Memory B cell (primary cell): Measurements from ENCODE around the gene S100A14.
"Not testable (repeated sequence)": the region's sequence is repeated elsewhere in the genome, so short reads cannot be mapped to it uniquely, and the experiment has no call there.

ENCODE experiments used
- ATAC-seq: fragments of 150-1000 bp; cut with Tn5 transposase; 2 replicates; pipeline ENCODE4 v1.10.0; 2021; ENCODE audit warnings: low read depth, mild to moderate bottlenecking, moderate library complexity
- DNase-seq, 2 donors: peaks; one replicate each; pipeline ENCODE4 v3.0.0; 2022; ENCODE audit warnings: low spot score in 2 of 2
- H3K27ac Mint-ChIP-seq: one replicate; pipeline ENCODE4 v1.8.0; 2022; ENCODE audit warnings: mild to moderate bottlenecking, moderate library complexity, mixed read lengths
- H3K27me3 Mint-ChIP-seq: one replicate; pipeline ENCODE4 v1.8.0; 2022; ENCODE audit warnings: mixed read lengths
- H3K36me3 Mint-ChIP-seq: one replicate; pipeline ENCODE4 v1.8.0; 2022; ENCODE audit warnings: mild to moderate bottlenecking, mixed read lengths
- H3K4me1 Mint-ChIP-seq: one replicate; pipeline ENCODE4 v1.8.0; 2022; ENCODE audit warnings: mixed read lengths
- H3K4me3 Mint-ChIP-seq: one replicate; pipeline ENCODE4 v1.8.0; 2022; ENCODE audit warnings: mild to moderate bottlenecking, moderate library complexity, mixed read lengths
- H3K9me3 Mint-ChIP-seq: one replicate; pipeline ENCODE4 v1.8.0; 2022; ENCODE audit warnings: mixed read lengths

S100A14 gene

DNA sequence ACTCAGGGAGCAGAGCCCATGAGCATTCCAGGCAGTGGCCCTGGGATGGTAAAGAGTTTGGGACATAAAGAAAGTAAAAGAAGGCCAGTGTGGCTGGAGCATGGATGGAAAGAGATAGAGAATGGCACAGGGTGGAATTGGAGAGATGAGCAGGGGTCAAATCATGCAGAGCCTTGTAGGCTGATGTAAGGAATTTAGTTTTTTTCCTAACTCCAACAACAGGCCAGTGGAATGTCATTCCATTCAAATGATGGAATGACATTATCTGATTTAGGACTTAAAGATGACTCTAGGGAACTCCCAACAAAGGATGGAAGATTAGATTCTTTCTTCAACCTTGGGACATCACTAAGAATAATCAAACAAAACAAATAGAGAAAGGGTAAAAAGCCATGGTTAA is 37.6 kb downstream of the S100A14 start:
- no peaks in the 10 kb centered on the region for H3K36me3 Mint-ChIP-seq
- H3K27me3 Mint-ChIP-seq, result peaks cover 8% of the 10 kb centered on the region
- peaks cover 8% of the 10 kb centered on the region for H3K4me1 Mint-ChIP-seq
- H3K9me3 Mint-ChIP-seq, result no peaks in the 10 kb centered on the region
- no peak overlapping the region for H3K27ac Mint-ChIP-seq
- H3K4me3 Mint-ChIP-seq, result no peak overlapping the region
- no peak for ATAC-seq
- no peak for DNase-seq

DNA sequence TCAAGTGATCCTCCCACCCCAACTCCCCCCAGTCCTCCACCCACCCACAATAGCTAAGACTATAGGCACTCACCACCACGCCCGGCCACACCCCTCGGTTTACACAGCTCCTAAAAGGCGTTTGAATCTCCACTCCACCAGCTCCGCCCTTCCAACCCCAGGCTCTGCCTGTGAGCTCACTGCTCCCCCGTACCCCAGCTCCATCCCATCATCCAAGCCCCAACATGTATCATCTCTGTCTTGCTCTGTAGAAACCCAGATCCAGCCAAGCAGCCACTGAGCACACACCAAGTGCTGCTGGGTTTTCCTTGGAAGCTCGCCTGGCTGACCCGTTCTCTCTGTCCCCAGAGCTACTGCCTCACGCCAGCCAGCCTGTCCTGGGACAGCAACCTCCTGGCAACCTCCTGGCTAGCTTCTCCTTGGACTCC is 38.5 kb downstream of the S100A14 start:
- no peak for ATAC-seq
- no peak overlapping the region for H3K4me3 Mint-ChIP-seq
- H3K4me1 Mint-ChIP-seq, result peaks cover 16% of the 10 kb centered on the region
- no peak for DNase-seq
- H3K27ac Mint-ChIP-seq, result no peak overlapping the region
- peaks cover 8% of the 10 kb centered on the region for H3K27me3 Mint-ChIP-seq
- no peaks in the 10 kb centered on the region for H3K9me3 Mint-ChIP-seq
- H3K36me3 Mint-ChIP-seq, result no peaks in the 10 kb centered on the region

DNA sequence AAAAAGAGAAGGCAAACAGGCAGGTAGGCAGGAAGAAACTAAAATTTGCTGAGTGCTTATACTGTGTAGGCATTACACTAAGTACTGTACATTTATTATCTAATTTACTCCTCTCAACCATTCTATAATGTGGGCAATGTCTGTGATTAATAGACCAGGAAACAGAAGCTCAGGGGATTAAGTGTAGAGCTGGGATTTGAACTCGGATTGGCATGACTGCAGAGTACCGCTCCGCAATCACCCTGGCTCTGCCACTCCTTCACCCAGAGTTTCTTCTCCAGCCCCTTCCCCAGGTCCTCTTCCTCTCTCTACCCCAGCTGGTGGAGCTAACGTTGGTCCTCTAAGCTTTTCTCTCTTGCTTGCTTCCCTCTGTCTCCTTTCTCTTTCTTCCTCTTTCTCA is 39.0 kb downstream of the S100A14 start:
- no peaks in the 10 kb centered on the region for H3K9me3 Mint-ChIP-seq
- no peak overlapping the region for H3K4me3 Mint-ChIP-seq
- peaks cover 8% of the 10 kb centered on the region for H3K27me3 Mint-ChIP-seq
- no peak for DNase-seq
- no peak overlapping the region for H3K27ac Mint-ChIP-seq
- ATAC-seq, result no peak
- peaks cover 17% of the 10 kb centered on the region for H3K4me1 Mint-ChIP-seq
- no peaks in the 10 kb centered on the region for H3K36me3 Mint-ChIP-seq

DNA sequence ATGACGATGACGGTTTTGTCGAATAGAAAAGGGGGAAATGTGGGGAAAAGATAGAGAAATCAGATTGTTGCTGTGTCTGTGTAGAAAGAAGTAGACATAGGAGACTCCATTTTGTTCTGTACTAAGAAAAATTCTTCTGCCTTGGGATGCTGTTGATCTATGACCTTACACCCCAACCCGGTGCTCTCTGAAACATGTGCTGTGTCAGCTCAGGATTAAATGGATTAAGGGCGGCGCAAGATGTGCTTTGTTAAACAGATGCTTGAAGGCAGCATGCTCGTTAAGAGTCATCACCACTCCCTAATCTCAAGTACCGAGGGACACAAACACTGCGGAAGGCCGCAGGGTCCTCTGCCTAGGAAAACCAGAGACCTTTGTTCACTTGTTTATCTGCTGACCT is 40.6 kb downstream of the S100A14 start:
- not testable (repeated sequence) for H3K27me3 Mint-ChIP-seq, ATAC-seq, H3K27ac Mint-ChIP-seq, H3K36me3 Mint-ChIP-seq, H3K4me3 Mint-ChIP-seq, DNase-seq, H3K9me3 Mint-ChIP-seq
- H3K4me1 Mint-ChIP-seq, result peaks cover 17% of the 10 kb centered on the region

DNA sequence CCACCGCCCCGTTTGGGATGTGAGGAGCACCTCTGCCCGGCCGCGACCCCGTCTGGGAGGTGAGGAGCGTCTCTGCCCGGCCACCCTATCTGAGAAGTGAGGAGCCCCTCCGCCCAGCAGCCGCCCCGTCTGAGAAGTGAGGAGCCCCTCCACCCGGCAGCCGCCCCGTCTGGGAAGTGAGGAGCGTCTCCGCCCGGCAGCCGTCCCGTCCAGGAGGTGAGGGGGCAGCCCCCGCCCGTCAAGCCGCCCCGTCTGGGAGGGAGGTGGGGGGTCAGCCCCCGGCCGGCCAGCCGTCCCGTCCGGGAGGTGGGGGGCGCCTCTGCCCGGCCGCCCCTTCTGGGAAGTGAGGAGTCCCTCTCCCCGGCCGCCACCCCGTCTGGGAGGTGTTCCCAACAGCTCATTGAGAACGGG is 41.0 kb downstream of the S100A14 start:
- H3K27ac Mint-ChIP-seq, H3K9me3 Mint-ChIP-seq, DNase-seq, H3K4me3 Mint-ChIP-seq, H3K36me3 Mint-ChIP-seq, H3K27me3 Mint-ChIP-seq, ATAC-seq: not testable (repeated sequence)
- peaks cover 17% of the 10 kb centered on the region for H3K4me1 Mint-ChIP-seq

DNA sequence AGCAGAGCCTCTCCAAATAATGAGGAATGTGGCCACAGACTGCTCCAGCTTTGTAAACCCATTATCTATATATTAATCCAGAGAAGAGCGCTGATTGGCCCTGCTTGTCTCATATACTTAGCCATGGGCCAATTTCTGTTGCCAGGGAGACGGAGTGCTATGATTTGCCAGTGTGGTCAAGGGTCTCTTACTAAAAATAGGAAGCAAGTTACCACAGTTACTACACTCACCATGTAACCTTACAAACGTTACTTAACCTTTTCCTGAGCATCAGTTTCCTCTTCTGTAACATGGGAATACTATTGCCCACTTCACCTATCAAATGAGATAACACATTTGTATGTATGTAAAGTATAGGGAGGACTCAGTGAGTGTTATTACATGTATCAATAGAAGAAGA is 42.8 kb downstream of the S100A14 start:
- Mint-ChIP-seq H3K27me3 (peaks cover 7% of the 10 kb centered on the region), H3K27ac (no peak overlapping the region), H3K9me3 (no peaks in the 10 kb centered on the region), H3K4me3 (no peak overlapping the region), H3K4me1 (peaks cover 23% of the 10 kb centered on the region), H3K36me3 (no peaks in the 10 kb centered on the region)
- no peak for ATAC-seq
- DNase-seq, result no peak

DNA sequence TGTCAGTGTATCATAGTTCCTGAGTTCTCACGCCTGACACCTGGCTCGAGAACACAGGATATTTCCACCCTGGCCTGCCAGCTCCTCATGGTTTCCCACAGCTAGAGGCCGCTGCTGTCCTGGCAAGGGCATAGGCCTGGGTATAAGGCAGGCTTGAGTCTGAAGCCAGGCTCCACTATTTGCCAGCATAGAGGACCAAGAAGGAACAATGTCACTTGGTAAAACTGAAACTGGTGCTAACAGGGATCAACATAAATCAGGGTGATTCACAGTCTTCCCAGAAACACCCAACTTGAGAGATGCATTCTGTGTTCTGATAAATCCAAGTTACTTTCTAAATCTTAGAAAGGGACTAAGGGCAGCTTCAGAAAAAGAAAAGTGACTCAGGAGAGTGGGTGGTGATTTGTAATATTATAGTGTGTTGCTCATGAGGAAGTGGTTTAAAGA is 43.5 kb downstream of the S100A14 start:
- Mint-ChIP-seq H3K27ac (no peak overlapping the region), H3K36me3 (no peaks in the 10 kb centered on the region), H3K9me3 (no peaks in the 10 kb centered on the region), H3K4me1 (peaks cover 24% of the 10 kb centered on the region), H3K27me3 (peaks cover 2% of the 10 kb centered on the region), H3K4me3 (no peak overlapping the region)
- ATAC-seq (peak; percentile 95), DNase-seq (peak; percentile 61 to 62)

DNA sequence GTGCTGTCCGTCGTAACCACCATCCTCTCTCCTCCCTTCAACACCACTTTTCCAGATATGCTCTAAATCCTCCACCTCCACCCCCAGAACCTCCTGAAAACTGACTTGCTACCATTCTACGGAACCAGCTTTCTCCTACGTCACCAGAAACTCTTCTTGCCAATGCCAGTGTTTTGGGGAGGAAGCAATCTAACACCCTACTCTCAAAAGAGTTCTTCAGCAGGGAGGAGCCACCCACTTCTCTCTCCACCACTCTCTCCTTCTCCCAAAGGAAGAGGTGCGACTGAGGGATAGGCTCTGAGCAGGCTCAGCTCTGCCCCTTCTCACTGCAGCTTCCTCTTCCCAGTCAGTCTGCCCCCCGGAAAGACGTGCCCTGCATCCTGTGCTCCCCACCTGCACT is 44.4 kb downstream of the S100A14 start:
- H3K36me3 Mint-ChIP-seq, result no peaks in the 10 kb centered on the region
- H3K4me1 Mint-ChIP-seq, result peaks cover 24% of the 10 kb centered on the region
- H3K27me3 Mint-ChIP-seq, result peaks cover 2% of the 10 kb centered on the region
- DNase-seq, result no peak
- no peak overlapping the region for H3K27ac Mint-ChIP-seq
- no peak overlapping the region for H3K4me3 Mint-ChIP-seq
- no peaks in the 10 kb centered on the region for H3K9me3 Mint-ChIP-seq
- ATAC-seq, result no peak

DNA sequence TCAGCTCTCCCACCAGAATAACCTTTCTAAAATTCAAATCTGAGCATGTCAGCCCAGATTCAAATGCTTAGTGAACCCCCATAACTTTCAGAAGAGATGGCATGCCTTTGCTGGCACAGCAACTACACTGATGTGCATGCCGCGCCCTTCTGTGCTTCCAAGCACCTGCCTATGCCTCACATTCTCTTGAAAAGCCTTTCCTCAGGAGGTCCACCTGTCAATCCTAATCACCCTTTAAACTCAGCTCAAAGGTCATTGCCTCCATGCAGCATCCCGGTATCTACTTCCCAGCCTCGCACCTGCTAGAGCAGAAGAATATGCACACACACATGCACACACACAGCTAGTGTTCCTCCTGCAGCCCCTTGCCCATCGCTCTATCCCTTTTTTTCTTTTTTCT is 45.3 kb downstream of the S100A14 start:
- Mint-ChIP-seq H3K27ac (no peak overlapping the region), H3K9me3 (no peaks in the 10 kb centered on the region), H3K4me1 (peaks cover 31% of the 10 kb centered on the region), H3K36me3 (no peaks in the 10 kb centered on the region), H3K4me3 (no peak overlapping the region), H3K27me3 (peaks cover 2% of the 10 kb centered on the region)
- DNase-seq (no peak), ATAC-seq (no peak)

DNA sequence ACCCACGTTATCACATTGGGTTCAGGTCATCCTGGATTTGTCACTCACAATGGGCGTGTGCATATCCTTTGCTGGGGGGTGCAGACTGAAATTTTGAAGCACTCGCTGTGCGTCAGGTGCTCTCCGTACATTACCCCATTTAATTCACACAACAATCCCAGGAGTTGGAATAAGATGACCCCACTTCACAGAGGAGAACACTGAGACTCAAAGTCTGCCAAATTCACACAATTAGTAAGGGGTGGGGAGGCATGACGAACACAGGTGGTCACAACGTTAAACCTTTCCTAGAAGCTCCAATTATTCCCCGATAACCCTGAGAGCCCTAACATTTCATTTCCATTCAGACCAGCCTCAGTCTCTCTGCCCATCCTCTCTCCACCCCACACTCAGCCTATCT is 46.7 kb downstream of the S100A14 start:
- H3K27ac Mint-ChIP-seq, result no peak overlapping the region
- H3K9me3 Mint-ChIP-seq, result no peaks in the 10 kb centered on the region
- H3K4me3 Mint-ChIP-seq, result no peak overlapping the region
- H3K4me1 Mint-ChIP-seq, result peaks cover 34% of the 10 kb centered on the region
- DNase-seq (no peak), ATAC-seq (no peak)
- H3K27me3 Mint-ChIP-seq, result peaks cover 2% of the 10 kb centered on the region
- H3K36me3 Mint-ChIP-seq, result no peaks in the 10 kb centered on the region

DNA sequence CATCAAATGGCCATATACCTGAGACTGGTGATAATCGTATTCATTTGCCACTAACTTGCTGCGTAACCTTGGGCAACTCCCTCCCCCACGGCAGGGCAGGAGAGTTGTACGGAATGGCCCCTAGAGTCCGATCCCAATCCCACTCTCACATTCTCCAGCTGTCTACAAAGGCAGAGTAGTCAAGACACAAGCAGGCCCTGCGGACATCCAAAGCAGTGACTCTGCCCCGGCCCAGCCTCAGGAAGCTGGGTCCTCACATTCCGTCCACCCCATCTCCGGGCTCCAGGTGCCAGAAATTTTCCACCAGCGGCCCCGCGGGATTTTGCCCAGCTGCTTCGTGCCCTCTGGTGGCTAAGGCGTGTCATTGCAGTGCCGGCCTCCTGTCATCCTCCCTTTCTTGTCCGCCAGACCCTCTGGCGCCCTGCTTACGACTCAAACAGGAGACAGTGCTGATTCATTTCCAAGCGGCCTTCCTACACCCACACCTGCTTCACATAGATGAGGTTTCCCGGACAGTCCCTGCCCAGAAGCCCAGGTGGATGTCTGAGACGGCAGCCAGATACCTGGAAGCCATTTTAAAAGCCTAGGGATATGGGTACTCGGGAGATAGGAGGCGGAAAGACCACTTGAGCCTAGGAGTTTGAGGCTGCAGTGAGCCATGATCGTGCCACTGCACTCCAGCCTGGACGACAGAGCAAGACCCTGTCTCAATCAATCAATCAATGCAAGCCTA is 47.6 kb downstream of the S100A14 start:
- Mint-ChIP-seq H3K4me3 (peak overlapping the region; percentile 70), H3K36me3 (no peaks in the 10 kb centered on the region), H3K9me3 (no peaks in the 10 kb centered on the region), H3K4me1 (peaks cover 34% of the 10 kb centered on the region), H3K27ac (no peak overlapping the region), H3K27me3 (peaks cover 2% of the 10 kb centered on the region)
- DNase-seq (peak; percentile 74 to 76), ATAC-seq (peak; percentile 44)

DNA sequence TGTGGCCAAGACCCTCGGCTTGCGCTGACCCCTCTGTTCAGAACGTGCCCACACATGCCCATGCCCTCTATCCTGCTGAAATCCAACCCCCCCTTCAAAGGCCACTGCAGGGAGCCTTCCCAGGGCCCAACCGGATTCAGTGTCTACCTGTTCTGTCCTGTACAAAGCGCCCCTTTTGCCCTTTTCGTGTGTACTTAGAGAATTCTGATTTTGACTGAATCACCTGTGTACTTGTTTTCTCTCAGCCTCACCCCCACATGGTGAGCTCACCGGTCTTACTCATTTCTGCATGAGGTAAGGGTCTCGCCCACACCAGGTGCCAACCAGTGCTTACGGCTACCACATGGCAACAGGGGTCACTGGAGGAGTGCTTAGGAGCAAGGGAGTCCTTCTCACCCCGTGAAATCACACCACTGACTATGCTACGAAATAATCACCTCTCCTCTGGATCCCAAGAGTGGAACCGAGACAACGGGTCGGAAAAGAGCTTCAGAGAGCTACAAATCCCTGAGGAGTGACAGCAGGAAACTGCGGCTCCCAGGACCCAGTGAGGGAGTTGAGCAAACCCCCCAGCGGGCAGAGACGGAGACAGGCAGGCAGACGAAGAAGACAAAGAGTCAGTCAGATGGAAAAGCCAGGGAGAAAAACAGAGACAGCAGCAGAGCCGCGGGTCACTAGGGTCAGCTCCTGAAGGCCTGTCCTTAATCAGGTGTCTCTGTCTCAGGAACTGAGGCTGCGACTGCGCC is 48.3 kb downstream of the S100A14 start:
- DNase-seq, result no peak
- no peak for ATAC-seq
- no peaks in the 10 kb centered on the region for H3K9me3 Mint-ChIP-seq
- no peak overlapping the region for H3K4me3 Mint-ChIP-seq
- H3K36me3 Mint-ChIP-seq, result no peaks in the 10 kb centered on the region
- no peak overlapping the region for H3K27ac Mint-ChIP-seq
- peaks cover 28% of the 10 kb centered on the region for H3K4me1 Mint-ChIP-seq
- peaks cover 2% of the 10 kb centered on the region for H3K27me3 Mint-ChIP-seq

DNA sequence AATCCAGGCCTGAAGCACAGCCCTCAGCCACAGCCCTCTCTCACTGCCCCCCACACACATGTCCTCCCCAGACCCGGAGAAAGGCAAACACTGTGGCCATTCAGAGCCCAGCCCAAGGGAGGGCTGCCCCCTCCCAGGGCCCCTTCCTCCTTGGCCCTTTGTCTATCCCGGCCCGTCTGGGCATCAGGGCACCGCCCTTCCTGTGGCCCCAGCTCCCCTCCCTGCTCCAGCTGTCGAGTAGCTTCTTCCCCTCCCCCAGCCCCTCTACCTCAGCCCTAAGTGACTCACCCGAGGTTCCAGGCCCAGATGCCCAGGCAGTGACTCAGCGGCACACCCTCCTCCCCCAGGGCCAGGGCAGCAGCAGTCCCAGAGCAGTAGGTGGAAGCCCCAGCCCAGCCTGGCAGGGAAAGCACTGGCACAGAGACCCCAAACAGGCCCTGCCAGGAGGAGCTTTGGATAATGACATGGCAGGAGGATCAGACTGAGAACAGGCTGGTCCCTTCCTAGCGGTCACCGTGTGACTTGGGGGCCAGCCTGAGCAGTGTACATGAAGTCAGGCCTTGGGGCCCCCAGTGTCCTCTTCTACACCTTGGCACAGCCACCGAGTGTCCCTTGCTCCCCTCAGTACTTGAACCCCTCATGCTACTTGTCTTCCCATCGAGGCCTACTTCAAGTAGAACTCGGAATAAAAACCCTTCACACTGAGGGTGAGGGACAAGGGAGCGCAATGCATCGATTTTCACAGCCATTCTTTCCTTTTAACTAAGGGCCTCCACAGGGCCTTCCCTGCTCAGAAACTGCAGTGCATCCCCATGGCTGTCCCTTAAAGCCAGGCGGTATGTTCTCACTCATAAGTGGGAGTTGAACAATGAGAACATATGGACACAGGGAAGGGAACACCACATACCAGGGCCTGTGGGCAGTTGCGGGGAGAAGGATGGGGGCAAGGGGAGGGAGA is 49.4 kb downstream of the S100A14 start:
- peak overlapping the region; percentile 82 for H3K27ac Mint-ChIP-seq

More for the DNA sequence above, 49.4 kb downstream of the S100A14 start:
- ATAC-seq (peak; percentile 41), DNase-seq (no peak)
- peaks cover 25% of the 10 kb centered on the region for H3K4me1 Mint-ChIP-seq
- no peaks in the 10 kb centered on the region for H3K9me3 Mint-ChIP-seq
- H3K4me3 Mint-ChIP-seq, result peak overlapping the region; percentile 30
- peaks cover 2% of the 10 kb centered on the region for H3K27me3 Mint-ChIP-seq
- H3K36me3 Mint-ChIP-seq, result no peaks in the 10 kb centered on the region
